GM12872 (cell line): ENCODE results near the gene SMIM20.

Experiments used
- TF ChIP-seq, protein P1 (sequence below): IDR thresholded peaks from 3 replicates; pipeline ENCODE4 v1.5.1; 2011; ENCODE audit warnings: low read depth, mild to moderate bottlenecking, low read length, moderate library complexity; ENCODE audit not compliant: insufficient read depth

SMIM20 gene

DNA sequence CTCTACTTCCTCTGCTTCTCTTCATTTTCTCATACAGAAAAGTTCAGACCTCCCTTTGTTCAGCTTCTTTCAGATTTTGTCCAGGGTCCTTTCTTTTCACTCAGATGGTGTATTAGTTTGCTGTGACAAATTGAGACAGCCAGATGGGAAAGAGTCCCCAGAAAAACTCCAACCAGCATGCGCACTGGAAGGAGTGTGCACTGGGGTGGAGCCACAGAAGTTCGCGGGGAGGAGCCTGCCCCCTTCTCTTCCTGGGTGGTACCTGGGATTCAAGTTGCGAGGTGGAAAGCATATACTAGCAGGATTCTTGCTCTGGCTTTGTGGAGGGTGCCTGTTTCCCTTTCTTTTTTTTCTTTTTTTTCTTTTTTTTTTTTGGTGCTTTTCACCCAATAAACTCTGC is 51.6 kb downstream of the SMIM20 start:
- TF ChIP-seq, protein P1, sequence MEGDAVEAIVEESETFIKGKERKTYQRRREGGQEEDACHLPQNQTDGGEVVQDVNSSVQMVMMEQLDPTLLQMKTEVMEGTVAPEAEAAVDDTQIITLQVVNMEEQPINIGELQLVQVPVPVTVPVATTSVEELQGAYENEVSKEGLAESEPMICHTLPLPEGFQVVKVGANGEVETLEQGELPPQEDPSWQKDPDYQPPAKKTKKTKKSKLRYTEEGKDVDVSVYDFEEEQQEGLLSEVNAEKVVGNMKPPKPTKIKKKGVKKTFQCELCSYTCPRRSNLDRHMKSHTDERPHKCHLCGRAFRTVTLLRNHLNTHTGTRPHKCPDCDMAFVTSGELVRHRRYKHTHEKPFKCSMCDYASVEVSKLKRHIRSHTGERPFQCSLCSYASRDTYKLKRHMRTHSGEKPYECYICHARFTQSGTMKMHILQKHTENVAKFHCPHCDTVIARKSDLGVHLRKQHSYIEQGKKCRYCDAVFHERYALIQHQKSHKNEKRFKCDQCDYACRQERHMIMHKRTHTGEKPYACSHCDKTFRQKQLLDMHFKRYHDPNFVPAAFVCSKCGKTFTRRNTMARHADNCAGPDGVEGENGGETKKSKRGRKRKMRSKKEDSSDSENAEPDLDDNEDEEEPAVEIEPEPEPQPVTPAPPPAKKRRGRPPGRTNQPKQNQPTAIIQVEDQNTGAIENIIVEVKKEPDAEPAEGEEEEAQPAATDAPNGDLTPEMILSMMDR = no peak

DNA sequence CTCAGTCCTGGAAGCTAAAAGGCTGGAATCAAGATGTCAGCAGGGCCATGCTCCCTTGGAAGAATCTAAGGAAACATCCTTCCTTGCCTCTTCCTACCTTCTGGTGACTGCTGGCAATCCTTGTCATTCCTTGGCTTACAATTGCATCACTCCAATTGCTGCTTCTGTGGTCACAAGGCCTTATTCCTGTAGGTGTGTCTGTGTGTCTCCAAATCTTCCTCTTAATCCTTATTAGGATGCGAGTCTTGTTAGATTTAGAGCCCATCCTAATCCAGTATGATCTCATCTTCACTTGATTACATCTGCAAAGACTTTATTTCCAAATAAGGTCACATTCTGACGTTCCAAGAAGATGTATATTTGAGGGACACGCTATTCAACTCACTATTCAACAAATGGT is 52.2 kb downstream of the SMIM20 start:
- TF ChIP-seq, protein P1 = no peak

DNA sequence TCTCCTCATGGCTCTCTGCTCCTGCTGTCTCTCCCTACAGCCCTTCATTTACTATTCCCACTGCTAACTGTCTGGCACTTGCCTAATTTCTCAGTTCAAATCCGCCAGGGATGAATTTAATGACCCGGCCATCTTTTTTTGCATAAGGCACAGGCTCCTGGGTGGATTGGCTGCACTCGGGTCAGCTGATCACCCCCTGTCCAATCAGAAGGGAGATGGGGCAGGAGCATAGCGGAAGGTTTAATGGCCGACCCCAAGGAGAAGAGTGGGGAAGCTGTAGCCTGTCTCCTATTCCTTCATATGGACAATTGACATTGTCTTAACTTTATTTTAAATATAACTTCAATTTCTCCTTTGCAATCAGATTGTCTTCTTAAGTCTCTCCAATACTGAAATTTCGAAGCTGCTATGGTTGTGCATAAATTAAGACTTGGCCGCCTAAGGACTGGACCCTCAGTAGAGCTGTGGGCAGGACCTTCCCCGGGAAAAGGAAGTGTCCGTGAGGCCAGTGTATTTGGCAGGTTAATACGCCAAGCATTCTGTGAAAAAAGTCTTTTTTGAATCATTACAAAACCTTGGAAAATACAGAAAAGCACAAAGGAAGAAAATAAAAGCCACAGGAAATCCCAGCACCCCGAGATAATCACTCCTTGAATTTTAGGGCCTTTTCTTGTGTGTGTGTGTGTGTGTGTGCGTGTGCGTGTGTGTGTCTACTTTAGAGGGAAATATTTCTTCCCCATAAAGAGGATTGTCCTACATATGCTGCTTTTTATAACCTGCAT is 55.5 kb downstream of the SMIM20 start:
- TF ChIP-seq, protein P1 = no peak

DNA sequence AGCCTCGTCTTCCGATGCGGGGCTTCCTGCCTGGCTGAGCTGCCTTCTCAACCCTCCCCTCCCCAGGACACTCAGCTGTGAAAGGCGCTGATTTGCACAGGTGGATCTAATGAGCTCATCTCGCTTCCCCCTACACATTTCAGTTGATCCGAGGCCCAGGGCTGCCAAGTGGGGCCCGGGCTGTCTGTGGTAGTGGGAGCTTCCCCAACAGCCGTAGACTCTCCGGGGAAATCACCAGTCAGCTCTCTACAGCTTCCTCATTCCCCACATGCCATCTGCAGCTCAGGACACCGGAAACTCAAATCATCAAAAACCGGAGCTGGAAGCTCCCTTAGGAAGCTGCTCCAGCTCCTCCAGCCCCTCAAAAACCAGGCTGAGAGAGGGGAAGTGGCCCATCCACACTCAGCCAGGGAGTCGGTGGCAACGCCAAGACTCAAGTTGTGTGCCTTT is 56.2 kb downstream of the SMIM20 start:
- TF ChIP-seq, protein P1 = no peak

DNA sequence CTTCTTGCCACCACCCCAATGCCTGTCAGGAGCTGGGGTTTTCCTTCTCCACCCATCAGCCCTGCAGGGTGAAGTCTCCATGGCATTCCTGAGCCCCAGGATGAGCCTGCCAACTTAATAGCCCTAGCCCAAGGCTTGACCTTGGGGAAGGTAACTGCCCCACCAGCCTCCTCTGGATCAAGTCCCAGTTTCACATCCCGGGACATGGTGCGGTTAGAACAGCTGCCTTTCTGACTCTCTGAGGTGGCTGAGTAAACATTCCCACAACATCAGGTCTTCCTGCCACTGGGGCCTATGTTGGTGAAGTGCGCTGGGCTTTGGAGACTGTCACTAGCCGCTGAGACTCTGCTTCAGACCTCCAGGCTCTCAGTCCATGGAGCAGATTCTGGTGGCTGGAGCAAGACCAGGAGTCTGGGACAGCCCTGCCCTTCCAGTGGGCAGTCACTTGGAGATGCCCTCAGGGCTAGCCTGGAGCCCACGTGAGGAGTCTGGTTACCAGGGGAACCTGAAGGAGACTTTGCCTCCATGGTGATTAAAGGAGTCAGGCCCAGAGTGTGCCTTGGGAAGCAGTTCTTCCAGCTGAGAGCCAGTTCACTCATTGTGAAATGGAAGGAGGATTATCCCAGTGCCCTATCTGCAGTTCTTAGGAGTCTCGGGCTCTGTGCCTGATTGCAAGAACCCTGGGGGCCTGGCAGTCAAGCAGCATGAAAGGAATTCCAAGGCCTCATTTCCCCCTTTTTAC is 56.8 kb downstream of the SMIM20 start:
- TF ChIP-seq, protein P1 = no peak

DNA sequence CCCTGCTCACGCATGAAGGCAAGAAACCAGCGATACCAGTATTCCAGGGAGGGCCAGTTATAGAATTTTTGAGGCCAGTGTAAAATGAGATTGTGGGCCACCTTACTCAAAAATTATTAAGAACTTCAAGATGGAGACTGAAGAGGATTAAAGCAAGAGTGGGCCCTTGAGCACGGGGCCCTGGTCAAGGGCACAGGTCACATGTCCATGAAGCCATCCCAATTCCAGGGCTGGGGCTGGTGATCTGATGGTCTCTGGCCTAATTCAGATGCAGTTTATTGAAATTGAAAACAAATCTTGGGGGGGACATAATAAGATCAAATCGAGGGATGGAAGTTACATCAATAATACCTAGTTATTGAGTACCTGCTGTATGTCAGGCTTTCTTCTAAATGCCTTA is 58.3 kb downstream of the SMIM20 start:
- TF ChIP-seq, protein P1 = no peak

DNA sequence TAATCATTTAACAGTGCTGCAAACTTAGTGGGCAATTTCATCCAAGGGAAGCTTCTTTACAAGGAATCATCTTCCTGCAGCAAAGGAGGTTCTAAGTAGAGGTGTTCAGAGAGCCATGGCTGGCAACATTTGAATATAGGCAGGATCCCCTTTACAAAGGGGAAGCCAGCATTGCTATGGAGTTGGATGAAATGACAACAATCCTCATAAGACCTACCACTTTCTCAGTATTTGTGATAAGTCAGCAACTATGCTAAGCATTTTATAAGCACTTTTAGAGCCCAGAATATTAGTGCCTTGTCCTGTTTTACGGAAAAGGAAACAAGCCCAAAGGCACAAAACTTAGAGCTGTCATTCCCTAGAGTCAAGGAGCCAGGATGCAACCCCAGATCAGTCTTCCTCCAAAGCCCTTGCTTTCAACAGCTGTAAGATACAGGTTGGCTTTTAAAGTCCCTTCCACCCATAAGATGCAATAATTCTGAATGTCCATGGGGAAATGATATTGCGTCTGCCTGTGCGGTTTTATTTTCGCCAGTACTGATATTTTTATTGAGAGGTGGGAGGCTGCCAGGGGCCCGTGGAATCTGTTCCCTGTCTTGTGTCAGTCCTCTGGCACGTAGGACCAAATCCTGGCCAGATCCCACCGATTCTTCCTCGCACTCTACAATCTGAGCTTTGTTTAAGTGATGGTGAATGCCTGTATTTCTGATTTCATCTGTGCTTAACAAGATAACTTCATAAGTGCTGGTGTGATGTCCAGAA is 59.1 kb downstream of the SMIM20 start:
- TF ChIP-seq, protein P1 = no peak
